GM19397 (cell line): ENCODE results near the gene IGFL1.
"Not testable (repeated sequence)": the region's sequence is repeated elsewhere in the genome, so short reads cannot be mapped to it uniquely, and the experiment has no call there.

Experiments used
- ATAC-seq: cut with Tn5 transposase; IDR thresholded peaks from one replicate; pipeline ENCODE4 v1.9.1; 2021; ENCODE audit warnings: mild to moderate bottlenecking, moderate library complexity; ENCODE audit not compliant: unreplicated experiment

IGFL1 gene

DNA sequence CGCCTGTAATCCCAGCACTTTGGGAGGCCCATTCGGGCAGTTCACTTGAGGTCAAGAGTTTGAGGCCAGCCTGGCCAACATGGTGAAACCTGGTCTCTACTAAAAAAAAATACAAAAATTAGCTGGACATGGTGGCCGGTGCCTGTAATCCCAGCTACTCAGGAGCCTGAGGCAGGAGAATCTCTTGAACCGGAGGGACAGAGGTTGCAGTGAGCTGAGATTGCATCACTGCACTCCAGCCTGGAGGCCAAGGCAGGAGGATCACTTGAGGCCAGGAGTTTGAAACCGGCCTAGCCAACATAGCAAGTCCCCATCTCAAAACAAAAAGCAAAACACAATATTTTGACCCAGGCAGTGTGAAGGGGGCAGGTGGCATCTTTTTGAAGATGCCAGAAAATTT, 35.3 kb downstream of the IGFL1 start:
- ATAC-seq = not testable (repeated sequence)

DNA sequence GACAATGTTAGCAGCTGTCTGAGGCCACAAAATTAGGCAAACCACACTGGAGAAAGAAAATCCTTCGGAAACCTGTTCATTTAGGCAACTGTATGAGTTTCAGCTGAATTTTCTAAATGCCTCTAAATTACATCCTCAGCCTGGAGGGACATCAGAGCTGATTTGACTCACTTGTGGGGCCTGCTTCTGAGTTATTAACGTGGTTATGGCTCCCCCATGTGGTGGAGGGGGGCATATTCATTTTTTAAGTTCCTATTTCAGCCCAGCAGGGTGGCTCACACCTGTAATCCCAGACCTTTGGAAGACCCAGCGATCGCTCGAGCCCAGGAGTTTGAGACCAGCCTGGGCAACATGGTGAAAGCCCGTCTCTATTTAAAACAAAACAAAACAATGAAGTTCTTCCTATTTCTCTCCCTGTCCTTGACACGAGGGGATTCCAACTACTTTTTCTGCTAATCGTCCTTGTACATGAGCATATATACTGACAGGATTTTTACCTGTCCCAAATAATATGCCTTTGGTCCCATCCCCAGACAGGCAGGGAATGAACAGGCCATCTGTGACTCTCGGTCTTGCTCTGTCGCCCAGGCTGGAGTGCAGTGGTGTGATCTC, 35.8 kb downstream of the IGFL1 start:
- no peak for ATAC-seq

DNA sequence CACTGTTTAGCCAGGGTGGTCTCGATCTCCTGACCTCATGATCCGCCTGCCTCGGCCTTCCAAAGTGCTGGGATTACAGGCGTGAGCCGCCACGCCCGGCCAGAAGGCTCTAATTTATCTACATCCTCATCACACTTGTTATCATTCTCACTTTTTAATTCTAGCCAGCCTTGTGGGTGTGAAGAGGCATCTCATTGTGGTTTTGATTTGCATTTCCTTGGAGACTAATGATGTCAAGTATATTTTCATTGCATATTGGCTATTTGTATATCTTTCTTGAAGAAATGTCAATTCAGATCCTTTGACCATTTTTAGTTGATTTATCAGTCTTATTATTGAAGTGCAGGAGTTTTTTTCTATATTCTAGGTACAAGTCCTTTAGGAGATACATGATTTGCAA, 39.6 kb downstream of the IGFL1 start:
- ATAC-seq = no peak

DNA sequence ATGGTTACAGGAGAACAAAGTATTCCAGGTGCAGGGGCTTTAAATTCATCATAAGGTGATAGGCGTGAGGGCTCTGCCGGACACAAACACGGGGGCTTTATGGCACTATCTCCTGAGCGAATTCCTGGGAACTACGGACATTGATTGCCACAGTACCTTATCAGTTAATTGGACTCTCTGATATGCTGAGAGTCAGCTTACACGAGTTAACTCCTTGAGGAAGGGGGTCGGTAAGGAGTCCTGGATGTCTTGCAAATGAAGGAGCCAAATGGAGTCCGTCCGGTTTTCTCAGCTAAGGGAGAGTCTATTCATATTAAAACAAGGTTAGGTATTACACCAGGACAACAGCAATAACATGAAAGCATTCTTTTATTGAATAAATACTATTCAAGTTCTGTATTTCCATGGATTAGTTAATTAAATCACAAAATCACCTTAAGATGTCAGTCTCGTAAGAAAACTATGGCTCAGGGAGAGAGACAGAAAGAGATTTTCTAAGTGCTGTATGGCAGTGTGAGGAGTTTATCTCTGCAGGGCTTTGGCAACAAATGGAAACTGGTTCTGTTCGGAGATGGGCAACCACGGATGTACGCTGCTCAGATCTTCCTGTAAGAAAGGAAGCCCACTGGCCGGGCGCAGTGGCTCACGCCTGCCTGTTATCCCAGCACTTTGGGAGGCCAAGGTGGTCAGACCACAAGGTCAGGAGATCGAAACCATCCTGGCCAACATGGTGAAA, 41.1 kb downstream of the IGFL1 start:
- no peak for ATAC-seq

DNA sequence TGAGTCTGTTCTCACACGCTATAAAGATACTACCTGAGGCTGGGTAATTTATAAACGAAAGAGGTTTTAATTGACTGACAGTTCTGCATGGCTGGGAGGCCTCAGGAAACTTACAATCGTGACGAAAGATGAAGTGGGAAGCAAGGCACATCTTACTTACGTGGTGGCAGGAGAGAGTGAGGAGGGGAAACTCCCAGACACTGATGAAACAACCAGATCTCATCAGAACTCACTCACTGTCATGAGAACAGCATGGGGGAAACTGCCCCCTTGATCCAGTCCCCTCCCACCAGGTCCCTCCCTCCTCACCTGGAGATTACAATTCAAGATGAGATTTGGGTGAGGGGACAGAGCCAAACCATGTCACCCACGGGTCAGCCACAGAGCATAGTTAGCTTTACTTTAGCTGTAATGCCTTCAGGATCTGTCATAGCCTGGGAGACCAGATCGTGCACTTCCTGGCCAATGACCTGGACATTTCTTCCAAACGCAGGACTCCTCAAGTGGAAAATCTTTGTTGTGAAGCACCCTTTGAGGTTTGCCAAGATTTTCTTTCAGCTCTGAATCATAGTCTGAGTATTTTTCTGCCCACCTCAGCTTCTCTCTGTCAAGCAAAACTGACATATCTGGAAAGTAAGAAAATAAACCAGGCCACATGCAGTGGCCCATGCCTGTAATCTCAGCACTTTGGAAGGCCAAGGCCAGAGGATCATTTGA, 42.1 kb downstream of the IGFL1 start:
- no peak for ATAC-seq

DNA sequence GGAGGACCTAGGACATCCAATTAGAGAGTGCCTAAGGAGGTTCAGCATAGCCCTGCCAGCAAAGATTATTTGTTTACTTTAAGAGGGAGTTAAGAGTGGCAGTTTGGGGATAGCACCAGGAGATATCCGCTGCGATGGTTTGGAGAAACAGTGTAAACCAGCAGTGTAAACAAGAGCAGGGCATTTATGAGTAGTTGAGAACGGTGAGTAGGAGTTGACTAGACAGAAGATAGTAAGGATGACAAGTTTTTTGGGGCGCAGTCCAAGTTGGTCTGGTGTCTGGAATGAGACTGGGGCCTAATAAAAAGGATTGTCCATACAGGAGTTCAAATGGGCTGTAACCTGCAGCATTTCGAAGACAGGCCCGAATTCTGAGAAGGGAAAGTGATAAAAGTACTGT, 44.4 kb downstream of the IGFL1 start:
- ATAC-seq = not testable (repeated sequence)

DNA sequence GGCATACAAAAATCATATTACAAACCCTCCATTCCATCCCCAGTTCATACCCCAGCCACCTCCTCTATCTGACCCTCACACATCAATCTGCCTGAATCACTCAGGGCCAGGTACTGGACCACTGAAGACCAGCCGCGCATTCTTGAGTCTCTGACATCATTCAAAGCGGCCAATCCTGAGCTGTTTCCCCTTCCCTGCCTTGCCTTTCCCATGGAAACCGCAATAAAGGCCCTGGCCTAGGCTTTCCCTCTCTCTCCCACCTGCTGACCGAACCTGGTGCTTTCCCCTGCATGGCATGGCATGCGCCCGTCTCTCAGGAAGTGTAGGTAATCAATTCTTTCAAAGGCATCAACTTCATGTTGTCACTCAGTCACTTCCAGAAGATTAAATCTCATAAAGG, 49.6 kb downstream of the IGFL1 start:
- no peak for ATAC-seq
